ENCODE measurements around the gene MIA3. TPM values are rescaled to one million over a fixed set of nuclear protein-coding genes. Genes with fewer than 3 reads are reported as not detected.

Gene MIA3
- total and polyA plus RNA-seq, 9 of the 15 experiments (the other 6 are each of a cell fraction or from before 2014, with no cell fraction given): 21.6 to 89.4 (median 40.8) TPM

- TF ChIP-seq, protein P1, sequence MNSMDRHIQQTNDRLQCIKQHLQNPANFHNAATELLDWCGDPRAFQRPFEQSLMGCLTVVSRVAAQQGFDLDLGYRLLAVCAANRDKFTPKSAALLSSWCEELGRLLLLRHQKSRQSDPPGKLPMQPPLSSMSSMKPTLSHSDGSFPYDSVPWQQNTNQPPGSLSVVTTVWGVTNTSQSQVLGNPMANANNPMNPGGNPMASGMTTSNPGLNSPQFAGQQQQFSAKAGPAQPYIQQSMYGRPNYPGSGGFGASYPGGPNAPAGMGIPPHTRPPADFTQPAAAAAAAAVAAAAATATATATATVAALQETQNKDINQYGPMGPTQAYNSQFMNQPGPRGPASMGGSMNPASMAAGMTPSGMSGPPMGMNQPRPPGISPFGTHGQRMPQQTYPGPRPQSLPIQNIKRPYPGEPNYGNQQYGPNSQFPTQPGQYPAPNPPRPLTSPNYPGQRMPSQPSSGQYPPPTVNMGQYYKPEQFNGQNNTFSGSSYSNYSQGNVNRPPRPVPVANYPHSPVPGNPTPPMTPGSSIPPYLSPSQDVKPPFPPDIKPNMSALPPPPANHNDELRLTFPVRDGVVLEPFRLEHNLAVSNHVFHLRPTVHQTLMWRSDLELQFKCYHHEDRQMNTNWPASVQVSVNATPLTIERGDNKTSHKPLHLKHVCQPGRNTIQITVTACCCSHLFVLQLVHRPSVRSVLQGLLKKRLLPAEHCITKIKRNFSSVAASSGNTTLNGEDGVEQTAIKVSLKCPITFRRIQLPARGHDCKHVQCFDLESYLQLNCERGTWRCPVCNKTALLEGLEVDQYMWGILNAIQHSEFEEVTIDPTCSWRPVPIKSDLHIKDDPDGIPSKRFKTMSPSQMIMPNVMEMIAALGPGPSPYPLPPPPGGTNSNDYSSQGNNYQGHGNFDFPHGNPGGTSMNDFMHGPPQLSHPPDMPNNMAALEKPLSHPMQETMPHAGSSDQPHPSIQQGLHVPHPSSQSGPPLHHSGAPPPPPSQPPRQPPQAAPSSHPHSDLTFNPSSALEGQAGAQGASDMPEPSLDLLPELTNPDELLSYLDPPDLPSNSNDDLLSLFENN (IDR thresholded peaks at IDR 0.05; ENCODE audit: low read depth in 2 of 2, low read length in 2 of 2): peak in 1 of 2 experiments; percentile 49; a peak in 1 of 4 replicates
- no peak for TF ChIP-seq FOXK1 (CRISPR knock-in tag; IDR thresholded peaks at IDR 0.05; ENCODE audit: borderline replicate concordance)
- TF ChIP-seq SIX5 (IDR thresholded peaks at IDR 0.05; ENCODE audit: borderline replicate concordance in 1 of 2, insufficient read depth in 1 of 2, low read depth in 1 of 2, low read length in 2 of 2): peak; percentile 46 to 55; a peak in 3 of 4 replicates
- no peak for TF ChIP-seq XRCC3 (IDR thresholded peaks at IDR 0.05)
- TF ChIP-seq HMG20A (CRISPR knock-in tag; conservative IDR thresholded peaks at IDR 0.05): no peak
- no peak for TF ChIP-seq ZNF121 (CRISPR knock-in tag; conservative IDR thresholded peaks at IDR 0.05)
- TF ChIP-seq ZNF77 (CRISPR knock-in tag; IDR thresholded peaks at IDR 0.05): no peak
- peak; percentile 79 to 94 for TF ChIP-seq MNT (conservative IDR thresholded peaks at IDR 0.05)
- no peak for TF ChIP-seq HLTF (IDR thresholded peaks at IDR 0.05)
- TF ChIP-seq, protein P2, sequence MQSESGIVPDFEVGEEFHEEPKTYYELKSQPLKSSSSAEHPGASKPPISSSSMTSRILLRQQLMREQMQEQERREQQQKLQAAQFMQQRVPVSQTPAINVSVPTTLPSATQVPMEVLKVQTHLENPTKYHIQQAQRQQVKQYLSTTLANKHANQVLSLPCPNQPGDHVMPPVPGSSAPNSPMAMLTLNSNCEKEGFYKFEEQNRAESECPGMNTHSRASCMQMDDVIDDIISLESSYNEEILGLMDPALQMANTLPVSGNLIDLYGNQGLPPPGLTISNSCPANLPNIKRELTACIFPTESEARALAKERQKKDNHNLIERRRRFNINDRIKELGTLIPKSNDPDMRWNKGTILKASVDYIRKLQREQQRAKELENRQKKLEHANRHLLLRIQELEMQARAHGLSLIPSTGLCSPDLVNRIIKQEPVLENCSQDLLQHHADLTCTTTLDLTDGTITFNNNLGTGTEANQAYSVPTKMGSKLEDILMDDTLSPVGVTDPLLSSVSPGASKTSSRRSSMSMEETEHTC (IDR thresholded peaks at IDR 0.05): 0 out of 2 replicates have a peak, but pooled peaks have one; percentile 29
- TF ChIP-seq CXXC5 (CRISPR knock-in tag; IDR thresholded peaks at IDR 0.05): peak; percentile 74; the same call in 1 of the 2 replicates
- no peak for TF ChIP-seq ZNF655 (CRISPR knock-in tag; IDR thresholded peaks at IDR 0.05)
- TF ChIP-seq, protein P3, sequence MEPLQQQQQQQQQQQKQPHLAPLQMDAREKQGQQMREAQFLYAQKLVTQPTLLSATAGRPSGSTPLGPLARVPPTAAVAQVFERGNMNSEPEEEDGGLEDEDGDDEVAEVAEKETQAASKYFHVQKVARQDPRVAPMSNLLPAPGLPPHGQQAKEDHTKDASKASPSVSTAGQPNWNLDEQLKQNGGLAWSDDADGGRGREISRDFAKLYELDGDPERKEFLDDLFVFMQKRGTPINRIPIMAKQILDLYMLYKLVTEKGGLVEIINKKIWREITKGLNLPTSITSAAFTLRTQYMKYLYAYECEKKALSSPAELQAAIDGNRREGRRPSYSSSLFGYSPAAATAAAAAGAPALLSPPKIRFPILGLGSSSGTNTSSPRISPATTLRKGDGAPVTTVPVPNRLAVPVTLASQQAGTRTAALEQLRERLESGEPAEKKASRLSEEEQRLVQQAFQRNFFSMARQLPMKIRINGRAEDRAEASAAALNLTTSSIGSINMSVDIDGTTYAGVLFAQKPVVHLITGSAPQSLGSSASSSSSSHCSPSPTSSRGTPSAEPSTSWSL (CRISPR knock-in tag; IDR thresholded peaks at IDR 0.05; ENCODE audit: borderline replicate concordance): no peak
- no peak for TF ChIP-seq ZNF707 (CRISPR knock-in tag; conservative IDR thresholded peaks at IDR 0.05)
- peak; percentile 75 for TF ChIP-seq HMGN3 (IDR thresholded peaks at IDR 0.05; ENCODE audit: borderline replicate concordance, extremely low read depth, insufficient read length, low read depth, low read length)
- TF ChIP-seq DMBX1 (CRISPR knock-in tag; IDR thresholded peaks at IDR 0.05; ENCODE audit: borderline replicate concordance): no peak
- TF ChIP-seq KLF16 (IDR thresholded peaks at IDR 0.05): no peak
- peak; percentile 99 for TF ChIP-seq ATF7 (IDR thresholded peaks at IDR 0.05)
These were observed 26.2 kb downstream of the MIA3 start (continued) for GRCh38 chr1:222643938-222644635.
